T-helper 17 cell (primary cell): ENCODE measurements around the gene AFAP1. TPM values are rescaled to one million over a fixed set of nuclear protein-coding genes. Genes with fewer than 3 reads are reported as not detected.

ENCODE experiments used
- ATAC-seq: fragments of 150-1000 bp; cut with Tn5 transposase; 2 replicates; pipeline ENCODE4 v1.10.0; 2021; ENCODE audit warnings: mild to moderate bottlenecking, moderate library complexity
- DNase-seq, 3 donors: peaks; one replicate each; pipeline versions ENCODE4 v3.0.0 to v3.0.0-alpha.2; 2020 to 2021
- H3K9me3 ChIP-seq: one replicate; pipeline ENCODE4 v1.7.0; 2013; ENCODE audit warnings: low read length, mild to moderate bottlenecking; ENCODE audit not compliant: control insufficient read depth, poor library complexity, severe bottlenecking
- H3K27ac Mint-ChIP-seq: one replicate; pipeline ENCODE4 v1.8.0; 2022; ENCODE audit warnings: mild to moderate bottlenecking, moderate library complexity, mixed read lengths
- H3K27me3 Mint-ChIP-seq: one replicate; pipeline ENCODE4 v1.8.0; 2022; ENCODE audit warnings: mixed read lengths
- H3K36me3 Mint-ChIP-seq: one replicate; pipeline ENCODE4 v1.8.0; 2022; ENCODE audit warnings: low read depth, mixed read lengths
- H3K4me1 Mint-ChIP-seq: one replicate; pipeline ENCODE4 v1.8.0; 2022; ENCODE audit warnings: mild to moderate bottlenecking, mixed read lengths
- H3K4me3 Mint-ChIP-seq: one replicate; pipeline ENCODE4 v1.8.0; 2022; ENCODE audit warnings: mild to moderate bottlenecking, moderate library complexity, mixed read lengths
- total RNA-seq, 4 donors: library from RNA in 2 of 4; stranded (reverse) in 2 of 4; gene quantifications; one replicate each; pipeline ENCODE4 v1.2.3 and lab custom pipeline; 2022 to 2026

The AFAP1 gene
- total RNA-seq, 2 donors from 2014 or later, result 17.6 to 26.7 TPM

- no peaks in the 10 kb centered on the region for H3K9me3 ChIP-seq
- H3K4me1 Mint-ChIP-seq, result peaks cover 33% of the 10 kb centered on the region
- no peak for ATAC-seq
- peaks cover 5% of the 10 kb centered on the region for H3K36me3 Mint-ChIP-seq
- H3K4me3 Mint-ChIP-seq, result no peak overlapping the region
- DNase-seq, result no peak
- no peaks in the 10 kb centered on the region for H3K27me3 Mint-ChIP-seq
- peak overlapping the region; percentile 93 for H3K27ac Mint-ChIP-seq
Observed at GRCh38 chr4:7824218-7824617, 115.4 kb downstream of the AFAP1 start.

GRCh38 chr4:7823416-7823824 is 116.2 kb downstream of the AFAP1 start:
- H3K4me1 Mint-ChIP-seq, result peaks cover 26% of the 10 kb centered on the region
- no peak for DNase-seq
- peak overlapping the region; percentile 28 for H3K4me3 Mint-ChIP-seq
- no peak overlapping the region for H3K27ac Mint-ChIP-seq
- no peaks in the 10 kb centered on the region for H3K9me3 ChIP-seq
- ATAC-seq, result no peak
- H3K27me3 Mint-ChIP-seq, result no peaks in the 10 kb centered on the region
- peaks cover 5% of the 10 kb centered on the region for H3K36me3 Mint-ChIP-seq

- H3K4me3 Mint-ChIP-seq, result no peak overlapping the region
- no peaks in the 10 kb centered on the region for H3K27me3 Mint-ChIP-seq
- H3K36me3 Mint-ChIP-seq, result peaks cover 5% of the 10 kb centered on the region
- H3K4me1 Mint-ChIP-seq, result peaks cover 20% of the 10 kb centered on the region
- DNase-seq (no peak), ATAC-seq (no peak)
- H3K9me3 ChIP-seq, result no peaks in the 10 kb centered on the region
- no peak overlapping the region for H3K27ac Mint-ChIP-seq
Observed at GRCh38 chr4:7822877-7823276, 116.8 kb downstream of the AFAP1 start.

GRCh38 chr4:7822137-7822505 is 117.5 kb downstream of the AFAP1 start:
- H3K9me3 ChIP-seq, result no peaks in the 10 kb centered on the region
- H3K27me3 Mint-ChIP-seq, result no peaks in the 10 kb centered on the region
- DNase-seq (no peak), ATAC-seq (no peak)
- H3K36me3 Mint-ChIP-seq, result peaks cover 5% of the 10 kb centered on the region
- H3K4me3 Mint-ChIP-seq, result no peak overlapping the region
- H3K27ac Mint-ChIP-seq, result no peak overlapping the region
- H3K4me1 Mint-ChIP-seq, result peaks cover 17% of the 10 kb centered on the region

- Mint-ChIP-seq H3K27me3 (no peaks in the 10 kb centered on the region), H3K4me1 (peaks cover 11% of the 10 kb centered on the region), H3K27ac (no peak overlapping the region), H3K4me3 (no peak overlapping the region), H3K36me3 (peaks cover 5% of the 10 kb centered on the region)
- ATAC-seq (no peak), DNase-seq (no peak)
- no peaks in the 10 kb centered on the region for H3K9me3 ChIP-seq
Observed at GRCh38 chr4:7821245-7822136, 118.2 kb downstream of the AFAP1 start.

GRCh38 chr4:7820031-7820818 is 119.4 kb downstream of the AFAP1 start:
- H3K36me3 Mint-ChIP-seq, result peaks cover 5% of the 10 kb centered on the region
- peaks cover 10% of the 10 kb centered on the region for H3K4me1 Mint-ChIP-seq
- H3K4me3 Mint-ChIP-seq, result peak overlapping the region; percentile 36
- no peaks in the 10 kb centered on the region for H3K27me3 Mint-ChIP-seq
- H3K27ac Mint-ChIP-seq, result no peak overlapping the region
- no peaks in the 10 kb centered on the region for H3K9me3 ChIP-seq
- DNase-seq, result no peak
- no peak for ATAC-seq

DNA sequence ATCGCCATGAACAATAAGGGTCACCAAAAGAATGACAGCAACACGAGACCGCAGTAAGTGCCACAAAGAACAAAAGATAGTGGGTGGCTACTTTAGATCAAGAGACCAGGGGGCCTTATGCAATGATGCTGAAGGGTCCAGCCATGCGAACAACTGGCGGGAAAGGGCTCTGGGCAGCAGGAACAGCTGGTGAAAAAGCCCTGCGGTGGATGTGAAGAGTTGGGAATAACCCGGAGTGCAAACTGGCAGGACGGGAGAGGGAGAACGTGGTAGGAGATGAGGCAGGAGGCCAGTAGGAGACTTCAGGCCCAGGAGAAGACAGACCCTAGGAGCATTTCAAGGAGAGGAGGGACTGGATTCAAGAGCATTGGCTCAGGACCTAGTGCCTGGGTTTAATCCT is 120.2 kb downstream of the AFAP1 start:
- DNase-seq, result no peak
- Mint-ChIP-seq H3K36me3 (peaks cover 7% of the 10 kb centered on the region), H3K4me3 (no peak overlapping the region), H3K27me3 (no peaks in the 10 kb centered on the region), H3K27ac (no peak overlapping the region), H3K4me1 (peaks cover 10% of the 10 kb centered on the region)
- no peak for ATAC-seq
- H3K9me3 ChIP-seq, result no peaks in the 10 kb centered on the region

- H3K9me3 ChIP-seq, result no peaks in the 10 kb centered on the region
- Mint-ChIP-seq H3K4me1 (peaks cover 12% of the 10 kb centered on the region), H3K27me3 (no peaks in the 10 kb centered on the region), H3K36me3 (peaks cover 8% of the 10 kb centered on the region), H3K27ac (peak overlapping the region; percentile 24), H3K4me3 (no peak overlapping the region)
- ATAC-seq, result no peak
- no peak for DNase-seq
Observed at GRCh38 chr4:7818399-7818911, 121.2 kb downstream of the AFAP1 start.

DNA sequence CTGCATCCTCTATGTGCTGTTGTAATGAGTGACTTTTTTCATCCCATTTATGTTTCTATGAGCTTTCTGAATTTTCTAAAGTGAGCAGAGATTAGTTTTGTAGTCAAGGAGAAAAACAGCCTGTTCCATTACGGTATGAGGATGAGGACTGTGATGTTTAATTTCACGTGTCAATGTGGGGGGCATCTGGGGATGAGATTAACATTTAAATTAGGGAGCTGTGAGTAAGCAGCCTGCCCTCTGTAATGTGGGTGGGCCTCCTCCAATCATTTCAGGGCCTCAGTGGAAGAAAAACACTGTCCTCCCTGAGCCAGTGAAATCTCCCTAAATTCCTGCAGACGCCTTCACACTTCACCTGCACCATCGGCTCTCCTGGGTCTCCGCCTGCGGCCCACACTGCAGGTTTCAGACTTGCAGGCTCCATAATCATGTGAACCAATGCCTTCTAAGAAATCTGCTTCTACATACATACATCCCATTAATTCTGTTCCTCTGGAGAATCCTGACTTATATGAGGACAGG is 121.7 kb downstream of the AFAP1 start:
- peaks cover 10% of the 10 kb centered on the region for H3K4me1 Mint-ChIP-seq
- H3K27ac Mint-ChIP-seq, result peak overlapping the region; percentile 24
- H3K36me3 Mint-ChIP-seq, result peaks cover 8% of the 10 kb centered on the region
- H3K27me3 Mint-ChIP-seq, result no peaks in the 10 kb centered on the region
- H3K4me3 Mint-ChIP-seq, result no peak overlapping the region
- DNase-seq (no peak), ATAC-seq (no peak)
- no peaks in the 10 kb centered on the region for H3K9me3 ChIP-seq

DNA sequence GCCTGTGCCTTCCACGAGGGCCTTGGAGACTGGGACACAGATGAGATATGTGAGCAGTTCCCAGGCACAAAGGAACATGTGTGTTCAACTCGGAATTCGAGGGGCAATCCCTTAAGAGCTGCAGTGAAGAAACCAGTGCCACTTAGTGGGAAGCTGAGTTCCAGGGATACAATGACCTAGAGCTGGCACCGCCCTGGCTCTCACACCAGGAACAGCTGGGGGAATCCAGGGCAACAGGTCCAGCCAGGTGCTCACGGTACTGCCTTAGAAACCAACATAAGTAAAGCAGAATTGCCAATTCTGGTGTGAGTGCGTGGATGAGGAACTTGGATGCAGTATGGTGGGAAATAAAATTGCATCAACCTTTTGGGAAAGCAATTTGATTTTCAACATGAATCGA is 122.9 kb downstream of the AFAP1 start:
- H3K36me3 Mint-ChIP-seq, result peaks cover 11% of the 10 kb centered on the region
- no peaks in the 10 kb centered on the region for H3K9me3 ChIP-seq
- no peak for DNase-seq
- H3K27me3 Mint-ChIP-seq, result no peaks in the 10 kb centered on the region
- no peak for ATAC-seq
- peaks cover 10% of the 10 kb centered on the region for H3K4me1 Mint-ChIP-seq
- H3K4me3 Mint-ChIP-seq, result no peak overlapping the region
- no peak overlapping the region for H3K27ac Mint-ChIP-seq

- Mint-ChIP-seq H3K27me3 (no peaks in the 10 kb centered on the region), H3K27ac (no peak overlapping the region), H3K4me3 (no peak overlapping the region), H3K36me3 (peaks cover 11% of the 10 kb centered on the region), H3K4me1 (peaks cover 10% of the 10 kb centered on the region)
- H3K9me3 ChIP-seq, result no peaks in the 10 kb centered on the region
- no peak for DNase-seq
- no peak for ATAC-seq
Observed at GRCh38 chr4:7815981-7816380, 123.7 kb downstream of the AFAP1 start.

DNA sequence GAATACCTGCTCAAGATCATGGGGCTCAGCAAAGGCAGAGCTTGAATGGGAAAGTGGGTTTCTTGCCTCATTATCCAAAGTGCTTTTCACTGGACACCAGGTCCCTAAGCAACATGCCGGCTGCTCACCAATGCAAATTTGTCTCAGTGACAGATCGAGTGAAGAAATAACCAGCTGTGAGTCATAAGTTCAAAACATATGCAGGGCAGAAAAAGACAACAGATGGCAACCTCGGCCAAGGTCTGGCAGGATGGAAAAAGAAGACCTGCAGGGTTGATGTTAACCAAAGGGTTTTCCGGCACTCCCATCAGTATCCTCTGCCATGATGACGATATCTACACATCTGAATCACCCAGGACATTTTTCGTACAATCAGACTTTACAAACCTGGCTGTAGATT is 124.1 kb downstream of the AFAP1 start:
- peaks cover 11% of the 10 kb centered on the region for H3K36me3 Mint-ChIP-seq
- no peaks in the 10 kb centered on the region for H3K9me3 ChIP-seq
- H3K4me1 Mint-ChIP-seq, result peaks cover 10% of the 10 kb centered on the region
- ATAC-seq (no peak), DNase-seq (no peak)
- no peak overlapping the region for H3K27ac Mint-ChIP-seq
- H3K4me3 Mint-ChIP-seq, result no peak overlapping the region
- no peaks in the 10 kb centered on the region for H3K27me3 Mint-ChIP-seq

DNA sequence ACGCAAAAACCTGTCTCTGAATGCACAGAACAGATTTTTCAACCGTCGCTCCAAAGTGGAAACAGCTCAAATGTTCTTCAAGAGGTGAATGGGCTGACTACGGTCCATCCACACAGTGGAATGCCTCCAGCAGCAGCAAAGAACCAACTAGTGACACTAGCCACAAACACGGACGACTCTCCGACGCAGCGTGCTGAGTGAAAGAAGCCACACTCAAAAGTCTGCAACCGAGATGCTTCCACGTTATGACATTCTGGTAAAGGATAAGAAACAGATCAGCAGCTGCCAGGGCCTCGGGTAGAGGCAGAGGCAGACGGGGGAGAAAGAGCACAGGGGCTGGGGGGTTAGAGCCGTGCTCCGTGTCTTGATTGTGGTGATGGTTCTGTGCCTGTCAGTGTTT is 125.2 kb downstream of the AFAP1 start:
- Mint-ChIP-seq H3K4me3 (no peak overlapping the region), H3K27me3 (no peaks in the 10 kb centered on the region), H3K36me3 (peaks cover 8% of the 10 kb centered on the region), H3K4me1 (peaks cover 6% of the 10 kb centered on the region), H3K27ac (no peak overlapping the region)
- DNase-seq (no peak), ATAC-seq (no peak)
- no peaks in the 10 kb centered on the region for H3K9me3 ChIP-seq
